HCT116 (cell line): ENCODE measurements around the gene GRIA4. TPM values are rescaled to one million over a fixed set of nuclear protein-coding genes. Genes with fewer than 3 reads are reported as not detected.

Experiments used
- ATAC-seq: fragments of 200-7000 bp; cut with Tn5 transposase; 2 replicates; pipeline ENCODE4 v1.9.1; 2020; ENCODE audit warnings: mild to moderate bottlenecking, moderate library complexity
- BruUV-seq: library from RNA; stranded (reverse); fragments of 400-500 nt; replicated peaks from 2 replicates; lab custom pipeline; 2021; lab: Mats Ljungman, UMichigan
- CTCF ChIA-PET: fragments of 300-600 bp; sonication (Branson Sonifier 250); formaldehyde crosslinking; loops from one replicate; lab custom pipeline; 2021; ENCODE audit warnings: antibody characterized with exemption; lab: Charles Lee
- POLR2A ChIA-PET: fragments of 300-600, 350-600 bp; sonication (Branson Sonifier 250); formaldehyde crosslinking; loops from one replicate; lab custom pipeline; 2021; ENCODE audit warnings: antibody characterized with exemption; lab: Charles Lee
- RAD21 ChIA-PET, 2 experiments: fragments of 300-600 bp; sonication (Branson Sonifier 250); formaldehyde crosslinking; loops; one replicate each; lab custom pipeline; 2023; ENCODE audit warnings: low total read pairs in 2 of 2; ENCODE audit not compliant: uncharacterized antibody in 2 of 2, unreplicated experiment in 2 of 2, low non-redundant PET in 1 of 2; lab: Charles Lee
- DNase-seq: peaks from one replicate; pipeline ENCODE4 v3.0.0-alpha.2; 2010; ENCODE audit warnings: low read depth, low spot score
- H2AFZ ChIP-seq: fragments of 200-600 bp; shearing (Covaris generic), sonication (generic); 2 replicates; pipeline ENCODE4 v1.6.1; 2017; ENCODE audit warnings: low read depth, mixed run types, mixed read lengths, antibody characterized with exemption, low read length; ENCODE audit not compliant: poor library complexity, severe bottlenecking
- H3K27ac ChIP-seq: 2 replicates; pipeline ENCODE4 v1.5.1; 2012; ENCODE audit warnings: low read depth, low read length
- H3K27me3 ChIP-seq: fragments of 200-600 bp; sonication (generic); 2 replicates; pipeline ENCODE4 v1.6.1; 2016; ENCODE audit warnings: mixed run types, low read length, mixed read lengths; ENCODE audit not compliant: insufficient read depth
- H3K36me3 ChIP-seq, 2 experiments: fragments of 200-500 bp in 1 of 2; fragments of 200-600 bp in 1 of 2; sonication (Bioruptor generic) in 1 of 2; sonication (generic) in 1 of 2; 2 replicates each; pipeline versions ENCODE4 v1.5.1 to v1.6.1; 2014 to 2016; ENCODE audit warnings: low read length in 2 of 2, inconsistent platforms in 1 of 2, mixed read lengths in 1 of 2, mixed run types in 1 of 2; ENCODE audit not compliant: insufficient read depth in 2 of 2, control insufficient read depth in 1 of 2
- H3K4me1 ChIP-seq, 2 experiments: fragments of 200-600 bp in 1 of 2; sonication (generic) in 1 of 2; 2 replicates each; pipeline versions ENCODE4 v1.5.1 to v1.6.1; 2012 to 2017; ENCODE audit warnings: low read length in 2 of 2, inconsistent platforms in 1 of 2, mild to moderate bottlenecking in 1 of 2, mixed read lengths in 1 of 2, mixed run types in 1 of 2, moderate library complexity in 1 of 2; ENCODE audit not compliant: insufficient read depth in 2 of 2, control insufficient read depth in 1 of 2
- H3K4me2 ChIP-seq: fragments of 200-600 bp; sonication (generic); 2 replicates; pipeline ENCODE4 v1.6.1; 2017; ENCODE audit warnings: mixed run types, low read length, mixed read lengths
- H3K4me3 ChIP-seq, 2 experiments: fragments of 200-600 bp in 1 of 2; sonication (generic) in 1 of 2; replicated peaks in 1 of 2; 2 replicates each; pipeline ENCODE4 v1.5.1; 2011 to 2016; ENCODE audit warnings: low read length in 2 of 2, control low read depth in 1 of 2, low read depth in 1 of 2, mild to moderate bottlenecking in 1 of 2, mixed read lengths in 1 of 2, mixed run types in 1 of 2
- H3K79me2 ChIP-seq: fragments of 200-600 bp; sonication (generic); 2 replicates; pipeline ENCODE4 v1.6.1; 2017; ENCODE audit warnings: mild to moderate bottlenecking, mixed run types, low read length, moderate library complexity, mixed read lengths; ENCODE audit not compliant: insufficient read depth
- H3K9ac ChIP-seq: fragments of 200-600 bp; sonication (generic); 2 replicates; pipeline ENCODE4 v1.6.1; 2016; ENCODE audit warnings: low read length, mixed read lengths
- H3K9me2 ChIP-seq: fragments of 200-600 bp; sonication (generic), shearing (Covaris generic); 2 replicates; pipeline ENCODE4 v1.6.1; 2017; ENCODE audit warnings: mixed run types, mild to moderate bottlenecking, moderate library complexity; ENCODE audit not compliant: insufficient read depth
- H3K9me3 ChIP-seq, 2 experiments: fragments of 200-500 bp in 1 of 2; fragments of 200-600 bp in 1 of 2; sonication (Bioruptor generic) in 1 of 2; sonication (generic) in 1 of 2; 2 replicates each; pipeline ENCODE4 v1.6.1; 2014 to 2017; ENCODE audit warnings: low read length in 2 of 2, mixed read lengths in 2 of 2, inconsistent platforms in 1 of 2, low read depth in 1 of 2, mild to moderate bottlenecking in 1 of 2, mixed run types in 1 of 2, moderate library complexity in 1 of 2; ENCODE audit not compliant: control insufficient read depth in 1 of 2, insufficient read depth in 1 of 2
- H4K20me1 ChIP-seq: fragments of 200-600 bp; sonication (generic), shearing (Covaris generic); 2 replicates; pipeline ENCODE4 v1.6.1; 2017; ENCODE audit warnings: mixed run types, mild to moderate bottlenecking, moderate library complexity; ENCODE audit not compliant: insufficient read depth
- CTCF ChIP-seq, 3 experiments: fragments of 200-600 bp in 1 of 3; sonication (generic) in 1 of 3; IDR thresholded peaks in 2 of 3; conservative IDR thresholded peaks in 1 of 3; 2 replicates each; pipeline ENCODE4 v1.5.1; 2012 to 2017; ENCODE audit warnings: low read depth in 2 of 3, low read length in 2 of 3, antibody characterized with exemption in 1 of 3, borderline replicate concordance in 1 of 3, control low read depth in 1 of 3, mild to moderate bottlenecking in 1 of 3, mixed read lengths in 1 of 3, mixed run types in 1 of 3, moderate library complexity in 1 of 3; ENCODE audit not compliant: insufficient read depth in 1 of 3
- JUND ChIP-seq: IDR thresholded peaks from 2 replicates; pipeline ENCODE4 v1.6.1; 2012
- POLR2A ChIP-seq: IDR thresholded peaks from 2 replicates; pipeline ENCODE4 v1.7.0; 2011; ENCODE audit warnings: borderline replicate concordance; ENCODE audit not compliant: insufficient read depth, insufficient read length; ENCODE audit errors: extremely low read depth
- POLR2AphosphoS5 ChIP-seq: IDR thresholded peaks from 2 replicates; pipeline ENCODE4 v1.6.1; 2011; ENCODE audit warnings: mild to moderate bottlenecking, low read depth, low read length, moderate library complexity
- SRF ChIP-seq: IDR thresholded peaks from 2 replicates; pipeline ENCODE4 v1.6.1; 2012; ENCODE audit warnings: low read depth
- TCF7L2 ChIP-seq: IDR thresholded peaks from 2 replicates; pipeline ENCODE4 v1.7.0; 2011; ENCODE audit warnings: borderline replicate concordance, inconsistent platforms; ENCODE audit not compliant: insufficient read depth, insufficient read length; ENCODE audit errors: extremely low read depth
- ZFX ChIP-seq: fragments of 450-650 bp; IDR thresholded peaks from 2 replicates; pipeline ENCODE4 v1.6.1; 2017
- intact Hi-C: fragments of 100-400 bp; cut with micrococcal nuclease; formaldehyde crosslinking; loops from 2 replicates; pipeline ENCODE4 v1.10.0; 2022
- total RNA-seq: library from RNA; stranded (reverse); gene quantifications from one replicate; pipeline ENCODE4 v1.2.1, GENCODE V29; 2021; ENCODE audit not compliant: unreplicated experiment

GRIA4 gene
- total RNA-seq, 1 experiment from 2014 or later = not detected

GRCh38 chr11:105611572-105612441 lies 1.9 kb downstream of the GRIA4 start:
- H4K20me1 ChIP-seq = no peaks in the 10 kb centered on the region
- no peak overlapping the region for H3K4me3 ChIP-seq
- no peak overlapping the region for H2AFZ ChIP-seq
- no peaks in the 10 kb centered on the region for H3K9me3 ChIP-seq
- H3K9me2 ChIP-seq = no peaks in the 10 kb centered on the region
- ChIA-PET RAD21 (no interaction called here), CTCF (no interaction called here), POLR2A (no interaction called here)
- H3K4me1 ChIP-seq = no peaks in the 10 kb centered on the region
- no peak for TF ChIP-seq CTCF (IDR thresholded peaks at IDR 0.05 in 2 of 3, conservative IDR thresholded peaks at IDR 0.05 in 1 of 3; ENCODE audit: borderline replicate concordance in 1 of 3, insufficient read depth in 1 of 3, low read depth in 2 of 3, low read length in 2 of 3)
- TF ChIP-seq POLR2AphosphoS5 = no peak
- TF ChIP-seq TCF7L2 = no peak
- no peak for TF ChIP-seq SRF
- TF ChIP-seq JUND = no peak
- no peak for TF ChIP-seq POLR2A
- no peak for TF ChIP-seq ZFX
- H3K27ac ChIP-seq = no peak overlapping the region
- no TSS peak for BruUV-seq
- H3K4me2 ChIP-seq = no peak overlapping the region
- ATAC-seq (no peak), DNase-seq (no peak)
- H3K27me3 ChIP-seq = 0 out of 2 replicates have a peak, but pooled peaks cover 9% of the 10 kb centered on the region
- intact Hi-C loops = no loop called here
- H3K79me2 ChIP-seq = no peaks in the 10 kb centered on the region
- H3K9ac ChIP-seq = no peak overlapping the region
- no peaks in the 10 kb centered on the region for H3K36me3 ChIP-seq
